Measurements from ENCODE around the gene DZIP3.

Gene DZIP3

DNA sequence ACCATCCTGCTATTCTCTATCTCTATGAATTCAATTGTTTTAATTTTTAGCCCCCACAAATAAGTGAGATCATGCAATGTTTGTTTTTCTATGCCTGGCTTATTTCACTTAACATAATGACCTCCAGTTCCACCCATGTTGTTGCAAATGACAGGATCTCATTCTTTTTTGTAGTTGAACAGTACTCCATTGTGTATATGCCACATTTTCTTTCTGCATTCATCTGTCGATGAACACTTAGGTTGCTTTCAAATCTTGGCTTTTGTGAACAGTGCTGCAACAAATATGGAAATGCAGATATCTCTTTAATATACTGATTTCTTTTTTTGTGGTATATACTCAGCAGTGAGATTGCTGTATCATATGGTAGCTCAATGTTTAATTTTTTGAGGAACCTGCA lies 108.9 kb downstream of the DZIP3 start:
- Mint-ChIP-seq H3K4me1 (ENCODE audit: low read depth) (no peaks in the 10 kb centered on the region), H3K27ac (no peak overlapping the region), H3K27me3 (ENCODE audit: low read depth) (no peaks in the 10 kb centered on the region), H3K4me3 (no peak overlapping the region), H3K9me3 (peaks cover 22% of the 10 kb centered on the region), H3K36me3 (ENCODE audit: low read depth) (peaks cover 9% of the 10 kb centered on the region)

DNA sequence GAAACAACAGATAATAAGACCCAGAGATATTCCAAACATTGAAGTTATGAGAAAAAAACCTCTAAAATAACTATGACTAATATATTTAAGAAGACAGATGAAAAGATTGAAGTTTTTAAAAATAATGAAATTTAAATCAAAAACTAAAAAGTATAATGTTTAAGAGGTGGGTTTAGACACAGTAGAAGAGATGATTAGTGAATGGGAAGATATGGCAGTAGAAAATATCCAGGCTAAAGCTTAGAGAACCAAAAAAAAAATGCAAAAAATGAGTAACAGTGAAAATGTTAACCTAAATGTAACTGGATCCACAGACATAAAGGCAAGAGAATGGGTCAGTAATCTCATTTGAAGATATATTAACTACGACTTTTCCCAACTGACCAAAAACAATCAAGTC lies 115.5 kb downstream of the DZIP3 start:
- no peaks in the 10 kb centered on the region for H3K4me1 Mint-ChIP-seq (ENCODE audit: low read depth)
- H3K9me3 Mint-ChIP-seq = peaks cover 33% of the 10 kb centered on the region
- no peak overlapping the region for H3K27ac Mint-ChIP-seq
- H3K36me3 Mint-ChIP-seq (ENCODE audit: low read depth) = no peaks in the 10 kb centered on the region
- no peaks in the 10 kb centered on the region for H3K27me3 Mint-ChIP-seq (ENCODE audit: low read depth)
- no peak overlapping the region for H3K4me3 Mint-ChIP-seq

DNA sequence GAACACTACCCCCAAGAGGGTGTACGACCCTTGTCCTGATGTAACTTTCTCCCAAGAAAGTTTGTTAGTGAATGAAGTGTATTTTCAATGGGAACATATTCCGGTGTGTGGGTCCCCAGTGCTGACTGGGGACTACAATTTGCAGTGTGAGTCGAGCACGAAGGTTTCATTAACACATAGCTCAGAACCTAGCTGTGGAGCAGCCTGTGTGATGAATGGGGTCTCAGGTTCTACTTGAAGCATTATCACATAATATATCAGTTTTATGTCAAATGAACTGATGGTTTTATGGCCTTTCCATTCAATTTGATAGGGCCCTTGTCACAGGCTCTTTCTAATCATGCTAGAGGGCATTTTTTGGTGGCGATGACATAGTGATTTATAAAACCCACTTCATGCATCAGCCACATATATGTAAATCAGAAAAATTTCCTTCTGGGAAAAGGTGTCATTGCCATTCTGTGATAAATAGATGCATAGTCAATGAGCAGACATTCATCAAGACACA lies 123.5 kb downstream of the DZIP3 start:
- Mint-ChIP-seq H3K36me3 (ENCODE audit: low read depth) (no peaks in the 10 kb centered on the region), H3K9me3 (no peaks in the 10 kb centered on the region), H3K4me3 (no peak overlapping the region), H3K27ac (no peak overlapping the region), H3K27me3 (ENCODE audit: low read depth) (no peaks in the 10 kb centered on the region), H3K4me1 (ENCODE audit: low read depth) (no peaks in the 10 kb centered on the region)

DNA sequence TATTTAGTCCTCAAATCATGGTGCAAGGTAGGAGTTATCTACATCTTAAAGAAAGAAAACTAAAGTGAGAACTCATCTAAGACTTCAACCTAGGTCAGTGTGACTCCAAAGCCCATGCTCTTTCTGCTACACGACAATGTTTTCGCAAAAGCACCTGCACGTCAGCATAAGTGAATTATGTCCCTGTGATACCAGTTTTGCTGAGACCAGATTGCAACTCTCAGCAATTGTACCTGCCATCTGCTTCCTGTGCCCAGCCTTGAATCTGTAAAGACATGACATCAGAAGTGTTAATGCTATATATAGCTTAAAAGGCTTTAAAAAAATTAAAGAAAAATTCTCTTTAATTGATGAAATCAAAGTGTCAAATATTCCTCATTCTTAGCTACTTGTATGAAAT lies 124.3 kb downstream of the DZIP3 start:
- no peaks in the 10 kb centered on the region for H3K27me3 Mint-ChIP-seq (ENCODE audit: low read depth)
- H3K4me3 Mint-ChIP-seq = no peak overlapping the region
- no peak overlapping the region for H3K27ac Mint-ChIP-seq
- H3K9me3 Mint-ChIP-seq = no peaks in the 10 kb centered on the region
- no peaks in the 10 kb centered on the region for H3K36me3 Mint-ChIP-seq (ENCODE audit: low read depth)
- H3K4me1 Mint-ChIP-seq (ENCODE audit: low read depth) = no peaks in the 10 kb centered on the region

DNA sequence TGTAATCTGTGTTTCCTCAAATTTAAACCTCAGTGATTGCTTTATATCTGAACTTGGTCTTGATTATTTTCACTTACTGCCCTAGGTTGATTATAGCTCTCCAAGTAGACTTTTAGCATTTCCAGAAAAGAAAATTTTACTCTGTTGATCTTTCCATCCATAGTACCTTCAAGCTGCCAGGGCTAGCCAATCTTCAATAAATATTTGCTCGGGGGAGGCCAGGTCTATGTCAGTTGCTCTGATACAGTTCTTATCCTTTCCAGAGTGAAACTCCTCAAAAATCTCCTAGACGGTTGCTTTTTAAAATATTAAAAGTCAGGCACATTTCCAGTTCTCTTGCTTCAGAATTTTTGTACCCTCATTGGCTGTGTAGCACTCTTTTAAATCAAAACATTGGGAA lies 128.9 kb downstream of the DZIP3 start:
- no peaks in the 10 kb centered on the region for H3K4me1 Mint-ChIP-seq (ENCODE audit: low read depth)
- H3K4me3 Mint-ChIP-seq = no peak overlapping the region
- H3K27ac Mint-ChIP-seq = no peak overlapping the region
- H3K9me3 Mint-ChIP-seq = peaks cover 12% of the 10 kb centered on the region
- no peaks in the 10 kb centered on the region for H3K27me3 Mint-ChIP-seq (ENCODE audit: low read depth)
- H3K36me3 Mint-ChIP-seq (ENCODE audit: low read depth) = no peaks in the 10 kb centered on the region

DNA sequence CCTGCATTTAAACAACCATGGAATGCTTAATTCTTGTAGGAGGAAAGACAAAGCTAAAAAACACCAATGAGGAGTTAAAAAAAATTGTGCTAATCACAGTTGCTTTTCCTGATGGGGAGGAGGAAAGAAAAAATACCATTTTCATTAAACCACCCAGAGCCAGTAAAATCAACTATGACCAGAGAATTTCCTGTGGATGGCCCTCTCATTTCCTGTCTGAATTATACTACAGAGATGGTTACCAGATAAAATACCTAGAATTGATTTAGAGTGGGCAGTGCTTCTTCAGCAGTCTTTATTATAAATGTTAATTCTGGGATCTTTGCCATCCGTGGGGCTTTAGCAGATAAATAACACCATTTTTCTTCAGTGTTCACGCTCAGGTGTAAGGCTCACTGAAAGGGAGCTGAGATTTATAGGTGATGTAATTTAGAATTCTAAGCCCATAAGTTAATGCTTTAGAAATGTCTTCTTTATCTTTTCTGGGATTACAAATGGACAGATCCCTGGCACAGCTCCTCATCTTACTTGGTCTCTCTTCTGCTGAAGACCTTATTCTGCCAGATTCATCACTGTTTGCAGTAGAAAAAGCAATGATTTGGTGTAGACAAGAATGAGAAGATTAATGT lies 129.8 kb downstream of the DZIP3 start:
- Mint-ChIP-seq H3K9me3 (peaks cover 12% of the 10 kb centered on the region), H3K27me3 (ENCODE audit: low read depth) (no peaks in the 10 kb centered on the region), H3K4me1 (ENCODE audit: low read depth) (no peaks in the 10 kb centered on the region), H3K27ac (no peak overlapping the region), H3K36me3 (ENCODE audit: low read depth) (no peaks in the 10 kb centered on the region), H3K4me3 (no peak overlapping the region)

DNA sequence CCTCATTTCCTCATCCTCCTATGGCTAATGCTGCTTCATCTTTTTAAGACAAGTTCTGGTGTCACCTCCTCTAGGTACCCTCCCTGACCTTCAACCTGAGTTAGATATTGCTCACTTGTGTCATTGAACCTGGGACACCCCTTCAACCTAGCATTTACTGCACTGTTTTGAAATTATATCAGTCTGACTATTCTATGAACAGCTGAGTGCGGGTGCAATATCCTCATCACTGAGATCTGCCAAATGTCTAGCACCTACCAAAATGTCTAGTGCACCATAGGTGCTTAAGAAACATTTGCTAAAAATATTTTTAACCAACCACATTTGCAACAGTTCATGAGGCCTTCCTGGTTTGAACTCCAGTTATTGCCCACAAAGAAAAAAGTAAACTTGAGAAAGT lies 133.2 kb downstream of the DZIP3 start:
- Mint-ChIP-seq H3K27me3 (ENCODE audit: low read depth) (no peaks in the 10 kb centered on the region), H3K4me3 (no peak overlapping the region), H3K9me3 (peaks cover 12% of the 10 kb centered on the region), H3K36me3 (ENCODE audit: low read depth) (no peaks in the 10 kb centered on the region), H3K4me1 (ENCODE audit: low read depth) (no peaks in the 10 kb centered on the region), H3K27ac (no peak overlapping the region)

DNA sequence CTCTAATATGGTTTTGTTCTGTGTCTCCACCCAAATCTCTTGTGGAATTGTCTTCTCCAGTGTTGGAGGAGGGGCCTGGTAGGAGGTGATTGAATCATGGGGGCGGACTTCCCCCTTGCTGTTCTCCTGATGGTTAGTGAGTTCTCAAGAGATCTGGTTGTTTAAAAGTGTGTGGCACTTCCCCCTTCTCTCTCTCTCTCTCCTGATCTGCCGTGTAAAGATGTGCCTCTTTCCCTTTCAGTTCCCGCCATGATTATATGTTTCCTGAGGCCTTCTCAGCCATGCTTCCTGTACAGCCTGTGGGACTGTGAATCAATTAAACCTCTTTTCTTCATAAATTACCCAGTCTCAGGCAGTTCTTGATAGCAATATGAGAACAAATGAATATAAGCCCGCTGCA lies 134.6 kb downstream of the DZIP3 start:
- Mint-ChIP-seq H3K36me3 (ENCODE audit: low read depth) (no peaks in the 10 kb centered on the region), H3K4me1 (ENCODE audit: low read depth) (no peaks in the 10 kb centered on the region), H3K4me3 (no peak overlapping the region), H3K9me3 (peaks cover 12% of the 10 kb centered on the region), H3K27ac (no peak overlapping the region), H3K27me3 (ENCODE audit: low read depth) (no peaks in the 10 kb centered on the region)

DNA sequence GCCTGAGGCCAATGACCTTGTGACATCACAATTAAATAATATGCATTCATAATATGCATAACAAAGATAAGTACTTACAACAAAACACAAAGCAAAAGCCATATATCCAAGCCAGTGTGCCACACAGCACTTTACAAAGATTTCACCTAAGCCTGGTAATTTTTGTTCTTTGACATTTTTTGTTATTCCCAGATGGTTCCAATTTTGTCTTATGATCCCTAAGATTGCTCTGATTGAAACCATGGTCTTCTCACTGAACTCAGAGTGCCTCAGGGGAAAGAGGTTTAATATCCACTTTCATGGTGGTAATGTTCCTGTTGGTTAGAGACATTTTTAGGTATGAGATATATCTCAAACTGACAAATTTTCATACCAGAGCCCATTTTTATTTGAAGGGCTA lies 138.6 kb downstream of the DZIP3 start:
- Mint-ChIP-seq H3K4me1 (ENCODE audit: low read depth) (no peaks in the 10 kb centered on the region), H3K4me3 (no peak overlapping the region), H3K36me3 (ENCODE audit: low read depth) (no peaks in the 10 kb centered on the region), H3K27ac (no peak overlapping the region), H3K9me3 (peaks cover 1% of the 10 kb centered on the region), H3K27me3 (ENCODE audit: low read depth) (peaks cover 4% of the 10 kb centered on the region)

DNA sequence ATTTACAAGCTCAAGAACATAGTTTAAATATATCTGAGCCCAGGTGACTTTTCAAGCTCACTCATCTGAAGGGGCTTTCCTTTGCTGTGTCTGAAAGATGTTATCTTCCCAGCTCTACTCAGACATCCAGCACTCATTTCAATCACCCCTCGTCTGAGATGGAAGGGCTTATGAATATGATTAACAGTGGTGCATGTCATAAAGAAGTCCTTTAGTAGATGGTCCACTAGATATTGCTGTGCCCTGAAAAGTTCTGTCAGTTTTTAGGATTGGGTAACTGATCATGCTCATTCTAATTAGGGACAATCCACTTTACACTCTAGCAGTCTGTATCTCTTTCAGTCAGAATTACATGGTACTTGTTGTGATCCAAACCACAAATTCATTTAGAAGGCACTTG lies 139.4 kb downstream of the DZIP3 start:
- H3K4me3 Mint-ChIP-seq = no peak overlapping the region
- no peaks in the 10 kb centered on the region for H3K4me1 Mint-ChIP-seq (ENCODE audit: low read depth)
- H3K36me3 Mint-ChIP-seq (ENCODE audit: low read depth) = no peaks in the 10 kb centered on the region
- H3K27ac Mint-ChIP-seq = no peak overlapping the region
- H3K27me3 Mint-ChIP-seq (ENCODE audit: low read depth) = peaks cover 4% of the 10 kb centered on the region
- no peaks in the 10 kb centered on the region for H3K9me3 Mint-ChIP-seq

DNA sequence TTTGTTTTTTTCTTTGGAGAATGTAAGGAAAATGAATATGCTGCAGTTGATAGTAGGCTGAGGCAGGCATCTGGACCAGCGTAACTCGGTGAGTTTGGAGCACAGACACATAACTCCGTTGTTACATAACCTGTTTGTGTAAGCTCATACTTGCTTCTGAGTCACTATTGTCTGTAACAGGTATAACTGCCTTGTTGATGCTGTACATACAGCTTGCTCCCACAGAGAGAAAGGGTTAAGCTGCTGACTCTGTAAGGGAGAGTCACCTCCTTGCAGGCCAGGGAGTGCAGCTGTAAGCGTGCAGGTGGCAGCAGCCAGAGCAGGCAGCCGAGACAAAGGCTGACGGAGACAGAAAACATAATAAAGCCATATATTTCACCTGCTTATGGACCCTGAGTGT lies 147.3 kb downstream of the DZIP3 start:
- H3K27ac Mint-ChIP-seq = no peak overlapping the region
- no peaks in the 10 kb centered on the region for H3K4me1 Mint-ChIP-seq (ENCODE audit: low read depth)
- no peaks in the 10 kb centered on the region for H3K36me3 Mint-ChIP-seq (ENCODE audit: low read depth)
- H3K27me3 Mint-ChIP-seq (ENCODE audit: low read depth) = peaks cover 3% of the 10 kb centered on the region
- H3K4me3 Mint-ChIP-seq = no peak overlapping the region
- no peaks in the 10 kb centered on the region for H3K9me3 Mint-ChIP-seq

DNA sequence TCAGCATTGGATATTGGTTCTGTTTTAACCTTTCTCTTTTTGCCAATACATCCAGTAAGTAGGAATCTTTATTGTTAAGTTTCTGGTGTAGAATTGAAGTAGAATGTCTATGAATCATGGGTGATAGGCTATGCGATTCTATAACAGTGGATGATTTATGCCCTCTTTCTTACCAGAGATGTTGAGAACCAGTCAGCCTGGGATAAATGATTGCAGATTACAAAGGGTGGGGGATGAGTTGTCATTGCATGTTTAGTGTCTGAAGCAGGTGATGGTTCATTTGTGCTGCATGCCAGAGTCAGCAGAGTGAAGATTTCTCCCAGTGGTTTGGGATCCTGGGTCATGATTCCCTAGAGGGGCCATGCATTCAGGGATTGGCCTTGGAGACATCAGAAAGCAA lies 153.4 kb downstream of the DZIP3 start:
- no peaks in the 10 kb centered on the region for H3K27me3 Mint-ChIP-seq (ENCODE audit: low read depth)
- no peak overlapping the region for H3K4me3 Mint-ChIP-seq
- no peaks in the 10 kb centered on the region for H3K9me3 Mint-ChIP-seq
- no peaks in the 10 kb centered on the region for H3K4me1 Mint-ChIP-seq (ENCODE audit: low read depth)
- H3K27ac Mint-ChIP-seq = no peak overlapping the region
- H3K36me3 Mint-ChIP-seq (ENCODE audit: low read depth) = no peaks in the 10 kb centered on the region

Data from T-helper 1 cell treated with Interleukin-12 subunit alpha and Interleukin-12 subunit beta and Interleukin-4 antibody, amounts not matched to agents 30 μg/mL and 1 μg/mL, for 36 hours (primary cell).